M059J (cell line): ENCODE measurements around the gene SESTD1. TPM values are rescaled to one million over a fixed set of nuclear protein-coding genes. Genes with fewer than 3 reads are reported as not detected.
"Not testable (repeated sequence)": the region's sequence is repeated elsewhere in the genome, so short reads cannot be mapped to it uniquely, and the experiment has no call there.

Experiments used
- DNase-seq: peaks from one replicate; pipeline ENCODE4 v3.0.0-alpha.2; 2012; ENCODE audit warnings: low read depth
- total RNA-seq: library from RNA; depleted of rRNA; stranded (reverse); fragments of >200 nt; shearing (Covaris generic); gene quantifications from 2 replicates; pipeline ENCODE4 v1.2.3, GENCODE V29; 2014; rRNA removed

SESTD1 gene
- total RNA-seq, 1 experiment from 2014 or later = 7.1 TPM

- peak; percentile 97 for DNase-seq
Observed at GRCh38 chr2:179106676-179107428, 157.8 kb downstream of the SESTD1 start.

- no peak for DNase-seq
Observed at GRCh38 chr2:179106342-179106675, 158.3 kb downstream of the SESTD1 start.

DNA sequence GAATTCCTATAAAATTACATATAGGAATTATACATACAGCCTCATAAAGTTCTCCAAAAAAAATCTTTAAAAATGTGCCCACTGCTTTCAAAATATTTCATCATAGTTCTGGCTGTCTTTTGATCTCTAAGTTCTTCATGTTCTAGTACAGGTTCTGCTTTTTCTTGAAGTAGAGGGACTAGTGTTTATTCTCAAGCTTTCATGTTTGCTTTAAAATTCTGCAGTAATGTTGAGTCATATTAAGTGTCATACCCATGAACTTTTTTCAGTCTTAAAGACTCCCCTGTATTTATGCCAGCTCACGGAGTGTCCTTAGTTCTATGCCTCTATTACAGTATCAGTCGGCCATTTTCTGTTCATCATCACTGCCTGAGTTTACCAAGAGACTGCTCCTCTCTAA lies 159.9 kb downstream of the SESTD1 start:
- DNase-seq = peak; percentile 73

GRCh38 chr2:179098080-179098689 lies 166.4 kb downstream of the SESTD1 start:
- no peak for DNase-seq

DNA sequence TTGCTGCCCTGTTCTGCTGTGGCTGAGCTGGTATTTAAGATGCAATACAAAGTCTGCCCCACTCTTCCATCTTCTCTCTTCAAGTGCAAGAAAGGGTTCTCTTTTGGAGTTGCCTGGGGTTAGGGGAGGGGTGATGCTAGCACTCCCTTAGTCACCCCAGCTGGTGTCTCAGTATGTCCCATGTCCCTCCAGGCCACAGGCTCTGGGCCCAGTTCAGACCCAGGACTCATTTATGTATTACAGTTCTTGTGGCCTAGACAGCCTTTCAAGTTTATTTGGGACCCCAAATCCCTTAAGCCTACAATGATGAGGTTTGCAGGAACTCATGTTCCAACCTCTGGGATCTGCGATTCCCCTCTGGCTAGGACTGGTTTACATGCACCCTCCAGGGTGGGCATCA lies 167.5 kb downstream of the SESTD1 start:
- no peak for DNase-seq

DNA sequence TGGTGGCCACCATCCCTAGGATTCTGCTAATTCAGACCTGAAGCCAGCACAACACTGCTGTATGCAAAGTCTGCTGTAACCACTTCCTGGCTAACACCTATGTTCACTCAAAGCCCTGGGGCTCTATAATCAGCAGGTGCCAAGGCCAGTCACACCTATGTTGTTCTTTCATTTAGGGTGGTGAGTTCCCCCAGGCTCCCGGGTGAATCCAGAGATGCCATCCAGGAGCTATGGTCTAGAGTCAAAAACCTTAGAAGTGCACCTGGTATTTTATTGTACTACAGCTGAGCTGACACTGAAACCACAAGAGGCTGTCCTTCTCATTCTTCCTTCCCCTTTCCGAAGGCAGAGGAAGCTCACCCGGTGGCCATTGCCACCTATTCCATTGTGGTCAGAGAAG lies 168.5 kb downstream of the SESTD1 start:
- no peak for DNase-seq

DNA sequence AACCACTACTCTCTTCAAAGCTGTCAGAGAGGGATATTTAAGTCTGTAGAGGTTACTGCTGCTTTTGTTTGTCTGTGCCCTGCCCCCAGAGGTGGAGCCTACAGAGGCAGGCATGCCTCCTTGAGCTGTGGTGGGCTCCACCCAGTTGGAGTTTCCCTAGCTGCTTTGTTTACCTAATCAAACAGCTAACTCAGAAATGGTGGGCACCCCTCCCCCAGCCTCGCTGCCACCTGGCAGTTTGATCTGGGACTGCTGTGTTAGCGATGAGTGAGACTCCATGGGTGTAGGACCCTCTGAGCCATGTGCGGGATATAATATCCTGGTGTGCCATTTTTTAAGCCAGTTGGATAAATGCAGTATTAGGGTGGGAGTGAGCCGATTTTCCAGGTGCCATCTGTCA lies 171.7 kb downstream of the SESTD1 start:
- not testable (repeated sequence) for DNase-seq

GRCh38 chr2:179082697-179083096 lies 181.9 kb downstream of the SESTD1 start:
- DNase-seq = no peak

GRCh38 chr2:179081954-179082353 lies 182.7 kb downstream of the SESTD1 start:
- no peak for DNase-seq

- no peak for DNase-seq
Observed at GRCh38 chr2:179072527-179072926, 192.1 kb downstream of the SESTD1 start.

DNA sequence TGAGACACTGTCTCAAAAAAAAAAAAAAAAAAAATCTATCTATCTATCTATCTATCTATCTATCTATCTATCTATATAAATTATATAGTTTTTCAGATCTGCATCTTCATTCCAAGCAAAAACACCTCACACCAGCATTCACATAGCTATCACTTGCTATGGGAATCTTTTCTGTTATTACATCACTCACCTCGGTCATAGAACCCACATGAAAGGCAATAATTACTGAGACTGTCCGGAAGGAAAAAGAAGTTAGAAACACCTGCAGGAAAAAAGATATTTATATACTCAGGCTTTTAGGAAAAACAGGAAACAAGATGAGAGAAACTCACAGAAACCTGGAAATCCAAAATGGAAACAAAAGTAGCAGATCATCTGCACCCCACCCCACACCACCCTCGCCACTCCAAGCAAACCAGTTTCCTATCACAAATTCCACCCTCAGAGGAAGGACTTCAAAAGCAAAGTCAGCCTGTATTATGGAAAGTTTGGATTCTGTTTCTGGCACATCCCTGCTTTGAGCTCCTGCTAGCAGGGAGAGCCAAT lies 192.7 kb downstream of the SESTD1 start:
- DNase-seq = no peak

- DNase-seq = no peak
Observed at GRCh38 chr2:179070895-179071294, 193.7 kb downstream of the SESTD1 start.

DNA sequence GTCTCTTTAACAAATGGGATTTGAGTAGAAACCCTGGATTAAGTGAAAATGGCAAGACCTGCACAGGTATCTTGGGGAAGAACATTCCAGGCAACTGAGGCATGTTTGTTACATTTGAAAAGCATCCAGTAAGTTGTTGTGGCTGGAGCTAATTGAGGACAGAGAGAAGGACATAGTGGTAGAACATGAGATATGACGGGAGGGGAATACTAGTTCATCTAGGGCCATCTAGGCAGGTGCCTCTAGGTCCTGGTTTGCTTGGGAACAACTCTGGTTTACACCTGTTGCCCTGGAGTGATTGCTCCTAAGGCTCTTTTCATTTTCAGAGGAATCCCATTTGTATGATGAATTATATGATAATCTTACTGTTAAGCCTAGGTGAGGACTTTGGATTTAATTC lies 194.9 kb downstream of the SESTD1 start:
- DNase-seq = no peak

DNA sequence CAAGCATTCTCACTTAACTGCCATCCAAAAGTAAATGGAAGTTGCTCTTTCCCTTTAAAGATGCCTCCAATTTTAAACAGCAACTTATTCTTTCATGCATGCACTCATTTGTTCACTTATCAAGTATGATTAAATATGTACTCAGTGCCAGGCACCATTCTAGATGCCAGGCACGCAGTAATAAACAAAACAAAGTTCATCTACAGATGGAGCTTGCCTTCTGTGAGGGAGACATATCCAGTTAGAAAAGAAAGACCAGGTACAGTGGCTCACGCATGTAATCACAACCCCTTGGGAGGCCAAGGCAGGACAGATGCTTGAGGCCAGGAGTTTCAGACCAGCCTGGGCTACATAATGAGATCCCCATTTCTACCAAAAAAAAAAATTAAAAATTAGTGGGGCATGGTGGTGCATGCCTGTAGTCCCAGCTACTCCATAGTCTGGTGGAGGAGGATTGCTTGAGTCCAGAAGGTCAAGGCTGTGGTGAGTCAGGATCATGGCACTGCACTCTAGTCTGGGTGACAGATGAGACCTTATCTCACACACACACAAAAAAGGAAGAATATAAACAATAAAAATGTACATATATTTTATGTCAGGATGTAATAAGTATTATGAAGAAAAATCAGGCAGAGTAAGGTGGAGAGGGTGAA lies 195.5 kb downstream of the SESTD1 start:
- no peak for DNase-seq

DNA sequence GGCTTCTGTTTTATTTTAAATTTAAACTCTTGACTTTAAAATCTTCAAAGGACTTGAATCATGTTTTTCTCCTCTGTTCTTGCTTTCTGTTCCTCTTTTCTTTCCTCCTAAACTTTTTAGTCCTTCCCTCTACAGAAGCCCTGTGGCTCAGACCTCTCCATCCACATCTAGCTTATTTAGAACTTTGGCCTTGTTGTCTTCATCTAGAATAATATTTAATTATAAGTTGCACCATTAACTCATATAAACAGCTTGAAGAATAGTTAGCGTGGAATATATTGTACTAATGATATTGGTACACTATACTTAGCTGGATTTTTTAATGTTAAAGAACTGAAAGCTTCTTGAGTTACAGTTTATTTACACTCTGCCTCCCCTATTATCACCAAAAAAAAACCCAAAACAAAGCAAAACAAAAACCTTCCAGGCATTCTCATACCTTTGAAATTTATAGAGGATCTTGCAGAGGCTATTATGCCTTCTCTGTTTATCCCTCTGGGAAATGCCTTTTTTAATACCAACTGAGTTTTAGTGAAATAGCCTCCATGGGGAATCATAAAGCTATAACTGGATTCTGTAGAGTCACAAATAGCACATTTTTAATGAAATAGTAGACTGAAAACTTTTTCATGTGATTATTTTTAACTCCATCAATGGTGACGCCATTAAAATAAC lies 205.5 kb downstream of the SESTD1 start:
- no peak for DNase-seq

- DNase-seq = no peak
Observed at GRCh38 chr2:179057737-179058136, 206.9 kb downstream of the SESTD1 start.

GRCh38 chr2:179053568-179053967 lies 211.1 kb downstream of the SESTD1 start:
- not testable (repeated sequence) for DNase-seq

Other genes with a start within 250 kb of the SESTD1 start
- gene CCDC141, start 214.7 kb downstream of the SESTD1 start, total RNA-seq = 0.07 TPM in 1 of 2 replicates, not detected in the other